Uterus (tissue), 4 donors: Measurements from ENCODE around the gene PRKG2. TPM values are rescaled to one million over a fixed set of nuclear protein-coding genes. Genes with fewer than 3 reads are reported as not detected.

Source experiments
- DNase-seq, 2 donors: peaks; one replicate each; pipeline ENCODE4 v3.0.0-alpha.2; 2019 to 2020
- H3K27ac ChIP-seq, 2 donors: fragments of 200-600 bp; sonication (generic); 1 replicate in 1 of 2; 2 replicates in 1 of 2; pipeline ENCODE4 v1.5.1; 2016 to 2018
- H3K27me3 ChIP-seq, 2 donors: fragments of 200-600 bp; sonication (generic); one replicate each; pipeline ENCODE4 v1.5.1; 2018 to 2019; ENCODE audit warnings: control low read depth in 1 of 2
- H3K36me3 ChIP-seq, 2 donors: fragments of 200-600 bp; sonication (generic); one replicate each; pipeline ENCODE4 v1.5.1; 2019; ENCODE audit warnings: control low read depth in 1 of 2
- H3K4me1 ChIP-seq, 2 donors: fragments of 200-600 bp; sonication (generic); one replicate each; pipeline ENCODE4 v1.5.1; 2018 to 2019; ENCODE audit warnings: control low read depth in 1 of 2
- H3K4me3 ChIP-seq, 2 donors: fragments of 200-600 bp; sonication (generic); 1 replicate in 1 of 2; 2 replicates in 1 of 2; pipeline ENCODE4 v1.5.1; 2018 to 2019; ENCODE audit warnings: mild to moderate bottlenecking in 1 of 2
- H3K9me3 ChIP-seq, 2 donors: fragments of 200-600 bp; sonication (generic); one replicate each; pipeline ENCODE4 v1.5.1; 2019; ENCODE audit warnings: control low read depth in 1 of 2
- CTCF ChIP-seq, 4 experiments: fragments of 200-600 bp in 2 of 4; fragments of 450-650 bp in 2 of 4; sonication (generic) in 2 of 4; IDR thresholded peaks; one replicate each; pipeline ENCODE4 v1.5.1; 2016 to 2019; ENCODE audit warnings: antibody characterized with exemption in 4 of 4, mild to moderate bottlenecking in 2 of 4, moderate library complexity in 1 of 4
- POLR2A ChIP-seq, 2 donors: fragments of 450-650 bp; IDR thresholded peaks; one replicate each; pipeline ENCODE4 v1.6.1; 2016; ENCODE audit warnings: antibody characterized with exemption in 2 of 2, mild to moderate bottlenecking in 1 of 2, moderate library complexity in 1 of 2
- intact Hi-C: fragments of 100-400 bp; cut with DNase I; formaldehyde crosslinking; loops from one replicate; pipeline ENCODE4 v1.15.1; 2023; ENCODE audit warnings: low total_unique reads
- total RNA-seq, 4 donors: library from RNA; depleted of rRNA in 3 of 4; stranded (reverse); fragments of >200 nt in 3 of 4; gene quantifications; one replicate each; pipeline versions ENCODE4 v1.1.0 to v1.2.4, GENCODE V29; 2014 to 2023
- donor health status: DM: yes; HTN: yes; CAD: no.

PRKG2 gene
- total RNA-seq, 4 donors from 2014 or later, result 0.18 to 4.4 TPM; not detected in 2

GRCh38 chr4:81081156-81081555, 133.9 kb downstream of the PRKG2 start:
- Histone ChIP-seq H3K9me3 (no peaks in the 10 kb centered on the region), H3K36me3 (no peaks in the 10 kb centered on the region), H3K27ac (no peak overlapping the region), H3K4me1 (no peaks in the 10 kb centered on the region), H3K27me3 (no peaks in the 10 kb centered on the region), H3K4me3 (no peak overlapping the region)
- TF ChIP-seq CTCF (IDR thresholded peaks at IDR 0.05) (no peak), POLR2A (IDR thresholded peaks at IDR 0.05) (no peak)
- no peak for DNase-seq
- intact Hi-C loops, result no loop called here

GRCh38 chr4:81071013-81071412, 144.0 kb downstream of the PRKG2 start:
- H3K4me3 ChIP-seq, result no peak overlapping the region
- intact Hi-C loops, result no loop called here
- no peak overlapping the region for H3K27ac ChIP-seq
- no peaks in the 10 kb centered on the region for H3K27me3 ChIP-seq
- TF ChIP-seq CTCF (IDR thresholded peaks at IDR 0.05) (no peak), POLR2A (IDR thresholded peaks at IDR 0.05) (no peak)
- no peaks in the 10 kb centered on the region for H3K36me3 ChIP-seq
- H3K4me1 ChIP-seq, result no peaks in the 10 kb centered on the region
- no peaks in the 10 kb centered on the region for H3K9me3 ChIP-seq
- DNase-seq, result no peak

DNA sequence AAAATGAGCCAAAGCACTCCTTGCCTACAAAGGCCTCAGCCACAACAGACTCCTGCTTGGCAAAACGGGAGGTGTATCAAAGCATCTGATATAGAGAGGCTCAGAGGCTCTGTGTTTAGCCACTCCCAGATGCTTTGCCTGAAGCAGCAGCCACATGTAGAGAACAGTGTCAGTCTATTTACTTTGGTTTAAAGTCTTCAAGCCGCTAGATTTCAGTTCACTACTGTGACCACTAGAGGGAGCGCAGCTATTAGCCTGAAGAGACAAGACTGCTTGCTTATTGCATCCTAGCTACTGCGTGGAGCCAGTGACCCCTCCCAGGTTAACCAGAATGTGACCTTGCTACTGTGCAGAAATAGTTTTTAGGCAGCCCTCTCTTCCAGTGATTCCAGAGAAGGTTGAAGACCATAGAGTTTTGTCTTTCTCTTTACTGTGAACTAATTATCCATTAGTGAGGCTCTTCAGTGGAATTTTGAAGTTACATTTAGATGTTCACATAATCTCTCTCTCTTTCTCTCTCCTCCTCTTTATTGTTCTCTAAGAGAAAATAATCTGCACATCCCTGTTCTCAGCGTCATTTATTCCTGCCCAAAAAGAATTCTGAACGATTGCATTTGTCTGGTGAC, 145.2 kb downstream of the PRKG2 start:
- H3K36me3 ChIP-seq, result no peaks in the 10 kb centered on the region
- H3K4me1 ChIP-seq, result no peaks in the 10 kb centered on the region
- TF ChIP-seq POLR2A (IDR thresholded peaks at IDR 0.05), result no peak
- peak; percentile 61 to 77 (median 69) for TF ChIP-seq CTCF (IDR thresholded peaks at IDR 0.05)
- peak; percentile 28 to 57 for DNase-seq
- intact Hi-C loops, result no loop called here
- no peak overlapping the region for H3K4me3 ChIP-seq
- H3K9me3 ChIP-seq, result no peaks in the 10 kb centered on the region
- H3K27ac ChIP-seq, result no peak overlapping the region
- no peaks in the 10 kb centered on the region for H3K27me3 ChIP-seq

DNA sequence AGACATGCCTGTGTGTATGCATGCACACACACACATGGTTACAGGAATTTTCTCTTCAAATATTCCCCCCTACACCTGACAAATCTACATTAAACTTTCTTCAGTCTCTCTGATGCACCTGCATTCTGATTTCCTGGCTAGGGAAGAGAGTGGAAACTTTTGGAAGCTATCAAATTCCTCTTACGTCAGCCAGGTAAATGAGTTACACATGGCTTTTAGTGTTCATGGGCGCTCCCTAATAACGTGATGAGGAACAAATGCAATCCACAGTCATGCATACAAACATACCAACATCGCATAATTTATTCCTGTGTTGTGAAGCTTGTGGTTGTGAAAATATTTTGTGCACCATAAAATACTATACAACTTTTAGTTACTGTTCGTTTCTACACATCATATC, 149.6 kb downstream of the PRKG2 start:
- Histone ChIP-seq H3K9me3 (no peaks in the 10 kb centered on the region), H3K36me3 (no peaks in the 10 kb centered on the region), H3K27me3 (no peaks in the 10 kb centered on the region), H3K27ac (no peak overlapping the region), H3K4me3 (no peak overlapping the region), H3K4me1 (no peaks in the 10 kb centered on the region)
- intact Hi-C loops, result no loop called here
- DNase-seq, result no peak
- TF ChIP-seq CTCF (IDR thresholded peaks at IDR 0.05) (no peak), POLR2A (IDR thresholded peaks at IDR 0.05) (no peak)

GRCh38 chr4:81062001-81062400, 153.0 kb downstream of the PRKG2 start:
- Histone ChIP-seq H3K27me3 (no peaks in the 10 kb centered on the region), H3K27ac (no peak overlapping the region), H3K4me3 (no peak overlapping the region), H3K4me1 (no peaks in the 10 kb centered on the region), H3K36me3 (no peaks in the 10 kb centered on the region), H3K9me3 (no peaks in the 10 kb centered on the region)
- no peak for DNase-seq
- TF ChIP-seq CTCF (IDR thresholded peaks at IDR 0.05), result no peak
- intact Hi-C loops, result no loop called here
